ENCODE data around the gene EEF2K.
"Not testable (repeated sequence)": the region's sequence is repeated elsewhere in the genome, so short reads cannot be mapped to it uniquely, and the experiment has no call there.

Gene EEF2K

DNA sequence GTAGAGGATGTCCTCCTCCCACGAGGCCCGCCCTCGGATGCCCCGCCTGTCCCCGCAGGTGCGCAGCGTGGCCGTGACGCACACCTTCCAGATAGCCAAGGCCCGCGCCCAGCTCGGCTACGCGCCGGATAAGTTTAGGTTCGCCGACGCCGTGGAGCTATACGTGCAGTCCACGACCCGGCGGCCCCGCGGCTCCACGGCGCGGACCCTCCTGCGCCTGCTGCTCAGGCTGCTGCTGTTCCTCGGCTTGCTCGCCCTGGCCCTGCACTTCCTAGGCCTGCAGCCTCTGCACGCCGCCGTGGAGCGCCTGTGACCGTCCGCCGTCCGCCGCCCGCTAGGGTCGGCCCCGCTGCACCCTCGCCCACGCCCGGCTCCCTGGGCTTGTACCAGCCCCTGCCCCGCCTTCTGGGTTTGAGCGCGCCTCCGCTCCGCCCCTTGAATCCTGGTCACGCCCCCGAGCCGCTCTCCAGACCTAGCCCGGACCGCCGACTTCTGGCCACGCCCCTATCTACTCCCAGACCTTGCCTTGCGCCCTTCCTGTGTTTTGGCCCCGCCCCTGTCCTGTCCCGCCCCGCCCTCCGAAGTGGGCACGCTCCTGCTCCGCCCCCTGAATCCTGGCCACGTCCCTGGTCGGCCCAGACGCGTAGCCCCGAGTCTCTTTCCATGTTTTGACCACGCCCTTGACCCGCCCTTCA, 15.8 kb upstream of the EEF2K start:
- peak; percentile 98 for DNase-seq

DNA sequence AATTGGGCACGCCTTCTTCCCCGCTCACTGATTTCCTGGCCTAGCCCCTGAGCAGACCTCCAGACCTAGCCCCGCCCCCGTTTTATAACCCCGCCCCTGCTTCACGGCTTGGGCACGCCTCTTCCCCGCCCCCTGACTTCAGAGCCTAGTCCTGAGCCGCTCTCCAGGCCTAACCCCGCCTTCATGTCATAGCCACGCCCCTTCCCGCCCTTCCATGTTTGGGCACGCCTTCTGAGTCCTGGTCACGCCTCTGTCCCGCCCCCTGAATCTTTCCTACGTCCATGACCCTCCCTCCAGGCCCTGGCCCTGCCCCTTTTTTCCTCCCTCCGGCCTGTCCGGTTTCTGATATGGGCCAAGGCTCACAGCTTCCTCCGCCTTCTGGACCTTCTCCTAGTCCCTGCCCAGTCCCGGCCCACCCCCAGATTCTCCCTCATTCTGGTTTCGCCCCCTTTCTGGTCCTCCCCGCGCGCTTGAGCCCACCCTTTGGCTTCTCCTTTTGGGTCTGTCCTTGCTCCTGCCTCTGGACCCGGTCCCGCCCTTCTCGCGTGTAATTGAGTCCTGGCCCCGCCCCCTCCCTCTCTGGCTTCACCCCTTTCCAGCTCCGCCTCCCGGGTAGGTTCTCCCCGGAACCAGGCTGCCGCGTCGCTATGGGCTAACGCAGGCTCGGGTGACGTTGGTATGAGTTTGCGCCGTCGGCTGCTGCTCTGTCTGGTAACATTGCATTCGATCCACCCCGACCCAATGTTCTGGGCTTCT, 15.1 kb upstream of the EEF2K start:
- peak; percentile 88 for DNase-seq

GRCh38 chr16:22191532-22192260, 14.4 kb upstream of the EEF2K start:
- no peak for DNase-seq

DNA sequence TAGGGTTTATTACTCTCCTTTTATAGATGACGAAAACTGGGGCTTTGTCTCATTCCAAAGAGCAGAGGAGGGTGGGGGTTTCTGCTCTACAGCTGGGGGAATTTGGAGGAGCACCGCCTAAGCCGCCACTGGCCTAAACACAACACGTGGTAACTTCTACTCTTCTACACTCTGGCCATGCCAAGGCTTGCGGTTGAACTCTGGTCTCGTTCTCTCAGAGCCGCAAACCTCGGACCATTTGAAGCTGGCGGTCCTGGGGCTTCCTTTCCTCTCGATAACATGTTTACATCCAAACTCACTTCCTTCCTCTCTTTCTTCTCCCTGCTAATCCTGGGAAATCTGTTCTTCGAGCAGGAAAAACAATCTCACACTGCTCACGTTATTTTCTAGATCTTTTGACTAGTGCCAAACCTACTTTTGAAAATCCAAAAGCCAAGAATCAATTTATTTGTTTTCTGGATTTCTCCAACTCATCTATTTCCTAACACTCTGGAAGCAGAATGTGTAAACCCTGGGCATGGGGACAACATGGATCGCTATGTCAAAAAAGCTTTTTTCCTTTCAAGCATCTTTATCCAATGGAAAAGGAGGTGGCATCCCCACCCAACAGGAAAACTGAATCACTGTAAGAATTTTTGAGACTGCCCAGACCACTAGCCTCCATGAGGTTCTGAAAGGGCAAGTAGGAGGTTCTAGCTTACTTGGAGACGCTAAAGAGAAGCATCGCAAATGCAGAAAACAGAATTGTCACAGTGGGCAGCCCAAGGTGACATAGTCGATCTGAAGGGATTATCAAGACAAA, 13.6 kb upstream of the EEF2K start:
- peak; percentile 43 for DNase-seq

DNA sequence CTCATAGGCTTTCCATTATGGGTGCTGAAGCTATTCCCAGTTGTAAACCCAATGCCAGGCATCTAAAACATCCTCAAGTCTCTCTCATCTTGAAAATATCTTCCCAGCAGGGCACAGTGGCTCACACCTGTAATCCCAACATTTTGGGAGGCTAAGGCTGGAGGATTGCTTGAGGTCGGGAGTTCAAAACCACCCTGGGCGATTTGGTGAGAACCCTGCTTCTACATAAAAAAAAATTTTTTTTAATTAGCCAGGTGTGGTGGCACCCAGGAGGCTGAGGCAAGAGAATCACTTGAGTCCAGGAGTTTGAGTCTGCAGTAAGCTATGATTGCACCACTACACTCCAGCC, 13.0 kb upstream of the EEF2K start:
- DNase-seq = no peak

- DNase-seq = no peak
These were observed 11.2 kb upstream of the EEF2K start for GRCh38 chr16:22194707-22195444.

DNA sequence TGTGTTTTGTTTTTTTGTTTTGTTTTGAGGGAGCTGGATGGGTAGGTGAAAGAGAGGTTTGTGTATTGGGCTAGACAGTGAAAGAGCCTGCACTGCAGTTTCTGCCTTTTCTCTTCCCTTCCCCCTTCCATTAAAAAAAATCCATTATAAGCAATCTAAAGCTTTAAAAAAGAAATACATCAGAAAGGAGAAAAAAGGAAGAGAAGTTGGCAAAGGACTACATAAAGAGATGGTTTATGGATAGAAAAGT, 10.7 kb upstream of the EEF2K start:
- no peak for DNase-seq

GRCh38 chr16:22195695-22196558, 10.2 kb upstream of the EEF2K start:
- DNase-seq = peak; percentile 83

DNA sequence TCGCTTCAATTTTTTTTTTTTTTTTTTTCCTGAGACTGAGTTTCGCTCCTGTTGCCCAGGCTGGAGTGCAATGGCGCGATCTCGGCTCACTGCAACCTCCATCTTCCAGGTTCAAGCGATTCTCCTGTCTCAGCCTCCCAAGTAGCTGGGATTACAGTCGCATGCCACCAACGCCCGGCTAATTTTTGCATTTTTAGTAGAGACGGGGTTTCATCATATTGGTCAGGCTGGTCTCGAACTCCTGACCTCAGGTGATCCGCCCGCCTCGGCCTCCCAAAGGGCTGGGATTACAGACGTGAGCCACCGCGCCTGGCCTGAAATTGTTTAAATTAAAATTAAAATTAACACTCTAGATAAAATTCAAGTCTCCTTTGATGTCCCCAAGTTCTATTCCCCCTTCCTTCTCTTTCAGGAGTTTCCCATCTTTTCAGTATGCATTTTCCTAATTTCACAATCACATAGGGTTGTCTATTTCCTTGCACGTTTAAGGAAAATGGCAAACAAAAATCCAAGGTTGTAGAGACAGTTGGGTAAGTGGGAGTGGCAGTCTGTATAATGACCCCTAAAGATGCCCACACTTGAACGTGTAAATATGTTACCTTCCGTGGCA, 9.4 kb upstream of the EEF2K start:
- not testable (repeated sequence) for DNase-seq

DNA sequence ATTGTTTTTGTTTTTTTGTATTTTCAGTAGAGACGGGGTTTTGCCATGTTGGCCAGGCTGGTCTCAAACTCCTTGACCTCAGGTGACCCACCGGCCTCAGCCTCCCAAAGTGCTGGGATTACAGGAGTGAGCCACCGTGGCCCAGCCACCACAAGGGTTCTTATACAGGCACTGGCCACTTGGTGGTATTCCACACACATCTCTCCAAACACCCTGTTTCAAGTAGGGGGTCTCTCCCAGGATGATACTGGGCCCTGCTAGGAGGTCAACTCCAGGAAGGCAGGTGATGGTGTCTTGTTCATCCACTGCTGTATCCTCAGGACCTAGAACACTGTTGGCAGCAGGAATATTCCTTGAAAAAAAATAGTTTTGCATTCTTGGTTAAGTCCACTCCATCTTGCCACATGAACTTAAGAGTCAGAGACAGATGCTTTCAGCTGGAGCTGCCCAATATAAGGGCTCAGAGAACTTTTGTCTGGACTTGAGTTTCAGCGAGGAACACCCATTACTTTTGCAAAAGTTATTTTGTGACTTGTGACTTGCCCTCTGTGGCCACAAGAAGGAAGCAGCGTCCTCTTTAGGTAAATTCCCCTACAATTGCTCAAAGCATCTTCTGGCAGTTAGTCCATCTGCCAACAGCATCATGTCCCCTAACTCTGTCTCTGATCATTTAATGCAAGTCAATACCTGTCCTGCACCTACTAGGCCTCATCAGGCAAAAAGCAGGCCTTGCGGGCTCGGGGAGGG, 7.4 kb upstream of the EEF2K start:
- DNase-seq = no peak

DNA sequence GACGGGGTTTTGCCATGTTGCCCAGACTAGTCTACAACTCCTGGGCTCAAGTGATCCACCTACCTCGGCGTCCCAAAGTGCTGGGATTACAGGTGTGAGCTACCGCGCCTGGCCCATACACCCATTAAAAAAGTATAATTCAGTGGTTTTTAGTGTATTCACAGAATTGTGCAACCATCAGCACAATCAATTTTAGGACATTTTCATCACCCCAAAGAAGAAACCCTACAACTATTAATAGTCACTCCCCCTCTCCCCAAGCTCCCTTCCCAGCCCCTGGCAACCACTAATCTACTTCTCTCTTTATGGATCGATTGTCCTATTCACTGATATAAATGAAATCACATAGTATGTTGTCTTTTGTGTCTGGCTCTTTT, 3.8 kb upstream of the EEF2K start:
- no peak for DNase-seq

- DNase-seq = no peak
These were observed 3.0 kb upstream of the EEF2K start for GRCh38 chr16:22203091-22203490.

GRCh38 chr16:22204091-22204655, 1.9 kb upstream of the EEF2K start:
- no peak for DNase-seq

GRCh38 chr16:22205577-22206012, 483 bp upstream of the EEF2K start:
- no peak for DNase-seq

DNA sequence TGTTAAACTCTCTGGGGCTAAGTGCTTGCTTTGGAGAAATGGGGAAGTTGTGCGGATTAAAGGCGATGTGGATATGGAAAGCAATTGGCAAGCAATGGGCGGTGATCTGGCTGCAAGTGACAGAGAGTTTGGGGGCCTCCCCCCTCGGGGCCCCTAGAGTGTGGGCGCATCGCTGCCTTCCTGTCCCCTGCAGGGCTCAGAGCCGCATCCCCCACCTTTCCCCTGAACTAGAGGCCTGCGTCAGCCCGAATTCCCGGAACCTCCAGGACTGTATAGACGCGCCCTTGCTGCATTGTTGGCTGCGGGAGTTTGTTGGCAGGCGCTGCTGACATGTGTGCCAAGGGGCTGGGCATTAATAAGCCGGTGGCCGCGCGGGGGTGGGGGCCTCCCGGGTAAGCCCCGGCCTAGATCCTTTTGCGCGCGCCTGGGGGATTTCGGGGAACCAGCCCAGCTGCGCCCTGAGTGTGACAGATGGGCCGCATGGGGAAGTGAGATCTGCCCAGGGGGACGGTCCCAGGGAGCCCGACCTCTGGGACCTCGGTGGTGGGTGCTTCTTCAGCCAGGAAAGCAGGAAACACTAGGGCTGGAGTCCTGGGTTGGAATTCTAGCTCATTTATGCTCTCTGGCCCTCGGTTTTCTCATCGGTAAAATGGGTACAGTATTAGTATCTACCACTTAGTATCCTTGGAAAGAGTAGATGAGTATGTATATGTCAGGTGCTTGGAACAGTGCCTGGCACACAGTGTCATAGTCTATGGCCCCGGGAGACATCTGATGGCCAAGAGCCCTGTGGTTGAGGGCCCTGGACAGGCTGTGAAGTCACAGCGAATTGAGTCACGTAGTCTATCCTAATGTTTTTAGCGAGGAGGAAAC, 1.0 kb downstream of the EEF2K start:
- DNase-seq = peak; percentile 34

GRCh38 chr16:22207715-22208360, 1.8 kb downstream of the EEF2K start:
- DNase-seq = no peak

- DNase-seq = no peak
These were observed 4.2 kb downstream of the EEF2K start for GRCh38 chr16:22210285-22210684.

GRCh38 chr16:22210854-22211253, 4.8 kb downstream of the EEF2K start:
- no peak for DNase-seq

DNA sequence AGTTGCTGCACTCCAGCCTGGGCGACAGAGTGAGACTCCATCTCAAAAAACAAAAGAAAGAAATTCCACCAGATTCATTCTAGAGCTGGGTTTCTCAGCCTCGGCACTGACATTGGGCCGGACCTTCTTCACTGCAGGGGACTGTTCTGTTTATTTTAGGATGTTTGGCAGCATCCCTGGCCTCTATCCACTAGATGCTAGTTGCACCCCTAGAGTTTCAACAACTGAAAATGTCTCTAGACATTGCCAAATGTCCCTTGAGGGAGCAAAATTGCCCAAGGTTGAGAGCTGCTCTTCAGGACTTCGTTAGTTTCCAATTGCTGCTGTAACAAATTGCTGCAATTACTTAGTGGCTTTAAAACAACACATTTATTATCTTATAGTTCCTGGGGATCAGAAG, 7.2 kb downstream of the EEF2K start:
- DNase-seq = no peak

All from GDM1 (cell line).